Prostate gland (tissue), 2 donors: ENCODE results near the gene XPR1.
"Not testable (repeated sequence)": the region's sequence is repeated elsewhere in the genome, so short reads cannot be mapped to it uniquely, and the experiment has no call there.

Experiments used
- CTCF ChIP-seq, 4 experiments: fragments of 200-600 bp in 2 of 4; fragments of 450-650 bp in 2 of 4; sonication (generic) in 2 of 4; IDR thresholded peaks; 1 replicate in 3 of 4; 2 replicates in 1 of 4; pipeline ENCODE4 v1.5.1; 2016 to 2019; ENCODE audit warnings: antibody characterized with exemption in 4 of 4, mild to moderate bottlenecking in 2 of 4, moderate library complexity in 2 of 4
- POLR2A ChIP-seq: fragments of 450-650 bp; IDR thresholded peaks from one replicate; pipeline ENCODE4 v1.6.1; 2016; ENCODE audit warnings: antibody characterized with exemption, mild to moderate bottlenecking
- POLR2AphosphoS5 ChIP-seq: sonication (generic); formaldehyde crosslinking; IDR thresholded peaks from one replicate; pipeline ENCODE4 v1.6.1; 2017; ENCODE audit warnings: antibody characterized with exemption

GRCh38 chr1:180857947-180858725 is 226.3 kb downstream of the XPR1 start:
- TF ChIP-seq CTCF (IDR thresholded peaks at IDR 0.05); POLR2A; POLR2AphosphoS5: not testable (repeated sequence)
